GM18498 (cell line): ENCODE results near the gene PGR.

Experiments used
- ATAC-seq: cut with Tn5 transposase; IDR thresholded peaks from one replicate; pipeline ENCODE4 v1.9.1; 2021; ENCODE audit warnings: mild to moderate bottlenecking, moderate library complexity; ENCODE audit not compliant: unreplicated experiment

PGR gene

DNA sequence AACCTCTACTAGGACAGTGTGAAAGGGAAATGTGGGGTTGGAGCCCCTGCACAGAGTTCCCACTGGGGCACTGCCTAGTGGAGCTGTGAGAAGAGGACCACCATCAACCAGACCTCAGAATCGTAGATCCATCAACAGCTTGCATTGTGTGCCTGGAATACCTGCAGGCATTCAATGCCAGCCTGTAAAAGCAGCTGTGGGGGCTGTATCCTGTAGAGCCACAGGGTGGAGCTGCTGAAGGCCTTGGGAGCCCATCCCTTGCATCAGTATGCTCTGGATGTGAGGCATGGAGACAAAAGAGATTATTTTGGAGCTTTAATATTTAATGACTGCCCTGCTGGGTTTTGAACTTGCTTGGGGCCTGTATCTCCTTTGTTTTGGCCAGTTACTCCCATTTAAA, 46.3 kb downstream of the PGR start:
- no peak for ATAC-seq

GRCh38 chr11:101082813-101083212, 46.8 kb downstream of the PGR start:
- no peak for ATAC-seq

- ATAC-seq, result no peak
These were observed 65.9 kb downstream of the PGR start for GRCh38 chr11:101063706-101064105.

- no peak for ATAC-seq
These were observed 68.0 kb downstream of the PGR start for GRCh38 chr11:101061606-101062005.

- ATAC-seq, result no peak
These were observed 70.3 kb downstream of the PGR start for GRCh38 chr11:101059331-101059730.

DNA sequence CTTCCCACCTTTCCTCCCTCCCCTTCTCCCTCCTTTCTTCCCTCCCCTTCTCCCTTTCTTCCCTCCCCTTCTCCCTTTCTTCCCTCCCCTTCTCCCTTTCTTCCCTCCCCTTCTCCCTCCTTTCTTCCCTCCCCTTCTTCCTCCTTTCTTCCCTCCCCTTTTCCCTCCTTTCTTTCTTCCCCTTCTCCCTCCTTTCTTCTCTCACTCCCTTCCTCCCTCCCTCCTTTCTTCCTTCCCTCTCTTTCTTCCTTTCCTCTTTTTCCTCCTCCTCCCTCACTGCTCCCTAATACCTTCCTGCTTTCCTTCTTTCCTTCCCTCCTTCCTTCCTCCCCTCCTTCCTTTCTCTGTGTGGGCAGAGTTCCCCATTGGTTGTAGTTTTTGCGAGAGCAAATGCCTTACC, 76.1 kb downstream of the PGR start:
- no peak for ATAC-seq

- ATAC-seq, result no peak
These were observed 77.9 kb downstream of the PGR start for GRCh38 chr11:101051677-101052076.

GRCh38 chr11:101049813-101050212, 79.8 kb downstream of the PGR start:
- no peak for ATAC-seq

- no peak for ATAC-seq
These were observed 80.5 kb downstream of the PGR start for GRCh38 chr11:101049123-101049522.

DNA sequence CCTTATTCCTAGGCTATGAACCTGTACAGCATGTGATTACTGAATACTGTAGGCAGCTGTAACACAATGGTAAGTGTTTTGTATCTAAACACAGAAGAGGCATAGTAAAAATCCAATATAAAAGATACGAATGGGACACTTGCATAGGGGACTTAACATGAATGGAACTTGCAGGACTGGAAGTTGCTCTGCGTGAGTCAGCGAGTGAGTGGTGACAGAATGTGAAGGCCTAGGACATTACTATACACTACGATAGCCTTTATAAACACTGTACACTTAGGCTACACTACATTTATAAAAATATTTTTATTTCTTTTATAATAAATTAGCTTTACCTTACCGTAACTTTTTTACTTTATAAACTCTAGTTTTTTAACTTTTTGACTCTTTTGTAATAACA, 81.1 kb downstream of the PGR start:
- no peak for ATAC-seq

DNA sequence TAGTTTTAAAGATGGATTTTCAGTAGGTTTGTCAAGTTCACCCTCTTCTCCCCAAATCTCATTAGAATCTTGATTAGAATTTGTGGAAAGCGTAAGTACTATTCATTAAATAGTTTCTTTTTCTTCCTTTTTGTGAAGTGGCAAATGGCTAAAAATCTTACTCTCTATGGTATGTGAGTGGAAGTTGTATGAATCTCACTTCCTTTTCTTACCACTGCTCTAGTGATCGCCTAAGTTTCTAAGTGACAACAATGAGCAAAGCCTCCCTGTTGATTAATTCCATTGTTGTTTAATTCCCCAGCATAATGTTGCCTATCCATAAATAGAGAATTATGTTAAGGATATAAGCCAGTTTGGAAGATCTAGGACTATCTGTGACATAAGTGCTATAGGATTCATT, 82.7 kb downstream of the PGR start:
- ATAC-seq, result peak; percentile 44

- no peak for ATAC-seq
These were observed 84.2 kb downstream of the PGR start for GRCh38 chr11:101045415-101045814.

- no peak for ATAC-seq
These were observed 85.7 kb downstream of the PGR start for GRCh38 chr11:101043940-101044339.

GRCh38 chr11:101035872-101036271, 93.7 kb downstream of the PGR start:
- no peak for ATAC-seq

DNA sequence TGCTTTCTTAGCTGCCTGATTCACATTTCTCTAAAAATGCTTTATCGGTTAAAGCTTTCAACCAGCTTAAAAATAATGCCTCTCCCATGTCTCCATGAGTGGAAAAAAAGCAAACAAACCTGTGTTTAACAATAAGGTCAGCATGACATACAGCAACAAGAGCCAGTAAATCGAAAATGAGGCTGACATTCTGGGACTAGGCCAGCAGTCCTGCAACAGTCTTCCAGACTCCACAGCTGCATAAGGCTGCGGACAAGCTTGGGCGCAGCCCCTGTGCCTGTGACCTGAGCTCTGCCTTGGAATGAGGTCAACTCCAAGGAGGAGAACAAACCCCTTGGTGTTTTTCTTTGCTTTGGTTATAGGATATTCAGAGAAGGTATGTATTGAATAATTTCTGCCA, 95.5 kb downstream of the PGR start:
- ATAC-seq, result no peak

DNA sequence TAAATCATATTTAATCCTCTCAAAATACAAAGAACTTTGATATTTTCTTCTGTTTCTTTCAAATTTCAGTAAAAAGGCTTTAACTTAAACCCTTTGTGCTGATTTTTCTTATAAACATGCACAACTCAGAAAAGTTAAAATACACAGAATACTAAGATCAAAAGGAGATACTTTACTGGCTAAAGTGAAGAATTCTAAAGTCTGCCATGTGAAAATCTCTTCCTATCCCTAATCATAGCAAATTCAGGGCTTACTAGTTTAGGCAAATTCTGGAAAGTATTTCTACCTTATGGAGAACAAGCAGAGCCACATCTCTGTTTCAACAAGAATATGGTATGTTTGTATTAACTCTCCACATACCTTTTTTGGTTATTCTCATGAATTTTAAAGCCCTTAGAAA, 96.6 kb downstream of the PGR start:
- no peak for ATAC-seq

GRCh38 chr11:101031713-101032112, 97.9 kb downstream of the PGR start:
- no peak for ATAC-seq

DNA sequence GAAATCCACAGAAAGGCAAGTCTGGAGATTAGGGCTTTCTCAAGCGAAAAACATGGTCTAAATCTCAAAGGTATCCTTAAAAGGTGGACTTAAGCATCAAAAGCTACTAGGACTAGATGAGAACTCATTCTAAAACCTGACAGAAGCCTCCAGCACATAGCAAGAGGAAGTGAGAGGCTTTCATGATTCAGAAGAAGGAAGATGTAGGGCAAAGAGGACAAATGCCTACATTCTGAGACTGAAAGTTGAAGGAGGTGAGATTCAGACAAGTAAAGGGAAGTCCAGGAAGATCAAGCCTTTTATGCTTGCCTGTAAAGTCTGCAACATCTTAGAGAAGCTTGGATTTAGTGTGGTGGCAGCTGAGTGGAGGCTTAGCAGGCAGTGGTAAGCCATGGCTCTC, 98.9 kb downstream of the PGR start:
- ATAC-seq, result no peak

DNA sequence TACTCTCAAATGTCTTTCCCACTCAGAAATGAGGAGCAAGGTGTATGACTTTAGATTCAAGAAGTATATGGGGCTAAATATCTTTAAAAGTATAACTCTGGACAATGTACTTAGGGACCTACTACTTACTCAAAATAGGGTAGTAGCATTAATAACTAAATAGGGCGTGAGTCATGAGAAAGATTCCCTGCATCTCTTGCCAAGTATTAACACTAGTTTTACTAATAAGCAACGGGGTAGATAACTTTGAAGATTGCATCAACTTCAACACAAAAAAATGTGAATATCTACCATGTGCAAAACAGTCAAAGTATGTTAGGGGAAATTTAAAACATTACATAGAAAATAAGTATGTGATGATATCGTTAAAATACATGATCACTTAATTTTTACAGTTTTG, 99.6 kb downstream of the PGR start:
- ATAC-seq, result no peak

- ATAC-seq, result no peak
These were observed 101.0 kb downstream of the PGR start for GRCh38 chr11:101028644-101029043.

DNA sequence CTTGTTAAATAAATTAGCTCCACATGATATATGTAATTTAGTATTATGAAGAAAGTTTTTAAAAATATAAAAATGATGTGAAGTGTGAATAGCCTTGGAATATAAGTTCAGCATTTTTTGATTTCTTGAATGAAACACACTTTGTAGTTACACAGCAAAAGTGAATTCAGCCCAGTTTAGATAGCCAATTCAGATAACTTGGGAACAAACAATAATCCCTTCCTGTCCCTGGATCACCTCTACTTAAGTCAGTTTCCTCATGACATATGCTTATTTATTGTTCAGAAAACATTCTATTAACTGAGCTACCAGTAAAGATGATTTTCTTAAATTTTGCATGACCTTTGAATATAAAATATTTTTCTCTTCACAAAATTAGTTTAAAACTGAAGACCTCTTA, 107.4 kb downstream of the PGR start:
- ATAC-seq, result no peak

DNA sequence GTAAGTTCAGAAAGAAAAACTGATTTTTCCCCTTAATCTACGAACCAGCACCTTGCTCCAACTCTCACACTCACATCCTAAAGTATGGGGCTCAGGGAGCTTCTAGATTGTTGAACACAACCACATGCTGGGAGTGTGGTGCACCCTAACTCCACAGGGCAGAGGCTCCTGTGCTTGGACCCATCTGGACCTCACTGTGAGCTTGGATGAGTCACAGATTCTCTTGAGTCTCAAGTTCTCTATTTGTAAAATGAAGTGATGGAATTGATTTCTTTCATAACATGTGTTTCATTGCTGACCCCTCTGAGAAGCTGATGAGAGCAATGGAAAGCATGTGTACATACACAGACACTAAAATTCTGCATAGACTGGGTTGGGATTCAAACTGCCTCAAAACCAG, 109.7 kb downstream of the PGR start:
- ATAC-seq, result no peak

DNA sequence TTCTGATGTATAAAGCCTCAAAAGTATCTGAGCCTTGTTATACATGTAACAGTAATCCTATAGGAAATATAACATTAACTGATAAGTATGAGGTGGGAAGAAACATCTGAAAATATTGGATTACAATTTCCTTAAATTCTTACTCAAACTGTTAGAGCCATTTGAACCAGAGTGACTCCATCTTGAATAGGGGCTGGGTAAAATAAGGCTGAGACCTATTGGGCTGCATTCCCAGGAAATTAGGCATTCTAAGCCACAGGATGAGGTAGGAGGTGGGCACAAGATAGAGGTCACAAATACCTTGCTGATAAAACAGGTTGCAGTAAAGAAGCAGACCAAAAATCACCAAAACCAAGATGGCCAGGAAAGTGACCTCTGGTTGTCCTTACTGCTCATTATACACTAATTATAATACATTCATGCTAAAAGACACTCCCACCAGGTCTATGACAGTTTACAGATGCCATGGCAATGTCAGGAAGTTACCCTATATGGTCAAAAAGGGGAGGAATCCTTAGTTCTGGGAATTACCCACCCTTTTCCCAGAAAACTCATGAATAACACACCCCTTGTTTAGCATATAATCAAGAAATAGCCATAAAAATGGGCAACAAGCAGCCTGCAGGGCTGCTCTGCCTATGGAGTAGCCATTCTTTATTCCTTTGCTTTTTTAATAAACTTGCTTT, 114.9 kb downstream of the PGR start:
- ATAC-seq, result no peak
